ENCODE results near the gene GOPC. TPM values are rescaled to one million over a fixed set of nuclear protein-coding genes. Genes with fewer than 3 reads are reported as not detected.

GOPC gene
- polyA plus RNA-seq, 1 donor from 2014 or later = 69.2 TPM

- no peak overlapping the region for H2AFZ ChIP-seq (ENCODE audit: low read depth, low read length)
- no peak overlapping the region for H3K4me2 ChIP-seq (ENCODE audit: low read length)
- H3K27me3 ChIP-seq (ENCODE audit: insufficient read depth, low read depth, low read length) = no peaks in the 10 kb centered on the region
- H3K27ac ChIP-seq (ENCODE audit: low read length) = no peak overlapping the region
- no peaks in the 10 kb centered on the region for H3K36me3 ChIP-seq (ENCODE audit: insufficient read depth, low read length)
- TF ChIP-seq MXI1 (conservative IDR thresholded peaks at IDR 0.05; ENCODE audit: poor library complexity, severe bottlenecking) (no peak), CTCF (IDR thresholded peaks at IDR 0.05; ENCODE audit: poor library complexity, severe bottlenecking) (peak; percentile 79), EZH2 (IDR thresholded peaks at IDR 0.05; ENCODE audit: borderline replicate concordance, insufficient read depth, low read length, poor library complexity, severe bottlenecking) (no peak), REST (IDR thresholded peaks at IDR 0.05; ENCODE audit: borderline replicate concordance) (no peak), RAD21 (conservative IDR thresholded peaks at IDR 0.05) (peak; percentile 80), SMC3 (conservative IDR thresholded peaks at IDR 0.05; ENCODE audit: poor library complexity) (peak; percentile 90)
- no peak overlapping the region for H3K4me3 ChIP-seq (ENCODE audit: low read length)
- H4K20me1 ChIP-seq (ENCODE audit: insufficient read depth) = no peaks in the 10 kb centered on the region
- no peak overlapping the region for H3K9ac ChIP-seq (ENCODE audit: low read length)
- no peaks in the 10 kb centered on the region for H3F3A ChIP-seq (ENCODE audit: insufficient read depth, low read length, poor library complexity, severe bottlenecking)
- no peaks in the 10 kb centered on the region for H3K9me2 ChIP-seq (ENCODE audit: insufficient read depth, low read length)
- H3K9me3 ChIP-seq (ENCODE audit: low read length) = no peaks in the 10 kb centered on the region
- no peaks in the 10 kb centered on the region for H3K79me2 ChIP-seq (replicated peaks; ENCODE audit: insufficient read depth, low read length)
Observed at GRCh38 chr6:117555882-117556498, 46.3 kb downstream of the GOPC start.

GRCh38 chr6:117555262-117555849 is 47.0 kb downstream of the GOPC start:
- Histone ChIP-seq H4K20me1 (ENCODE audit: insufficient read depth) (no peaks in the 10 kb centered on the region), H3K79me2 (replicated peaks; ENCODE audit: insufficient read depth, low read length) (no peaks in the 10 kb centered on the region), H2AFZ (ENCODE audit: low read depth, low read length) (no peak overlapping the region), H3K27me3 (ENCODE audit: insufficient read depth, low read depth, low read length) (no peaks in the 10 kb centered on the region), H3K9ac (ENCODE audit: low read length) (no peak overlapping the region), H3K9me2 (ENCODE audit: insufficient read depth, low read length) (no peaks in the 10 kb centered on the region), H3K9me3 (ENCODE audit: low read length) (no peaks in the 10 kb centered on the region), H3K36me3 (ENCODE audit: insufficient read depth, low read length) (no peaks in the 10 kb centered on the region), H3K4me2 (ENCODE audit: low read length) (no peak overlapping the region), H3F3A (ENCODE audit: insufficient read depth, low read length, poor library complexity, severe bottlenecking) (no peaks in the 10 kb centered on the region), H3K27ac (ENCODE audit: low read length) (no peak overlapping the region), H3K4me3 (ENCODE audit: low read length) (no peak overlapping the region)
- TF ChIP-seq SMC3 (conservative IDR thresholded peaks at IDR 0.05; ENCODE audit: poor library complexity) = no peak
- TF ChIP-seq EP300 (conservative IDR thresholded peaks at IDR 0.05; ENCODE audit: poor library complexity, severe bottlenecking) = no peak
- TF ChIP-seq EZH2 (IDR thresholded peaks at IDR 0.05; ENCODE audit: borderline replicate concordance, insufficient read depth, low read length, poor library complexity, severe bottlenecking) = no peak
- no peak for TF ChIP-seq REST (IDR thresholded peaks at IDR 0.05; ENCODE audit: borderline replicate concordance)
- no peak for TF ChIP-seq POLR2AphosphoS5 (IDR thresholded peaks at IDR 0.05)
- TF ChIP-seq RAD21 (conservative IDR thresholded peaks at IDR 0.05) = no peak
- TF ChIP-seq CTCF (IDR thresholded peaks at IDR 0.05; ENCODE audit: poor library complexity, severe bottlenecking) = no peak
- no peak for TF ChIP-seq MXI1 (conservative IDR thresholded peaks at IDR 0.05; ENCODE audit: poor library complexity, severe bottlenecking)
- TF ChIP-seq TAF1 (IDR thresholded peaks at IDR 0.05; ENCODE audit: low read depth) = no peak
